Fibroblast of villous mesenchyme (primary cell): ENCODE measurements around the gene KLHL28. TPM values are rescaled to one million over a fixed set of nuclear protein-coding genes. Genes with fewer than 3 reads are reported as not detected.

Source experiments
- DNase-seq: peaks from one replicate; pipeline ENCODE4 v3.0.0-alpha.2; 2010; ENCODE audit warnings: low read depth
- H3K4me3 ChIP-seq: 2 replicates; pipeline ENCODE4 v1.5.1; 2011; ENCODE audit warnings: low read depth, mild to moderate bottlenecking, low read length
- total RNA-seq: library from RNA; depleted of rRNA; stranded (reverse); fragments of >200 nt; gene quantifications from 2 replicates; pipeline ENCODE4 v1.2.3, GENCODE V29; 2012
- TF ChIP-seq, protein P1 (sequence below): IDR thresholded peaks from 2 replicates; pipeline ENCODE4 v1.5.1; 2012; ENCODE audit warnings: low read depth, mild to moderate bottlenecking, low read length; ENCODE audit not compliant: insufficient read depth

The KLHL28 gene
- total RNA-seq, 1 donor, result 9.5 TPM

DNA sequence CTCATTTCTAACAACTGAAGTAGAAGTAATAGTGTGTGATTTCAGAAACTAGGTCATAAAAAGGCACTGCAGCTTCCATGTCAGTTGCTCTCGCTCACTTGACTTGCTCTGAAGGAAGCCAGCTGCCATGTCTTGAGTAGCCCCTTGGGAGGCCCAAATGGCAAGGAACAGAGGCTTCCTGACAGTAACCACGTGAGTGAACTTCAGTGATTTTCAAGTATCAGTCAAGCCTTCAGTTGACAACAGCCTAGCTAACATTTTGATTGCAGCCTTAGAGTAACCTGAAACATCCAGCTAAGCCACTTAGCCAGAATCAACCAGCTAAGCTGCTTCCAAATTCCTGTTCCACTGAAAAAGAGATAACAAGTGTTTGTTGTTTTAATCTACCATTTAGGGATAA is 26.9 kb upstream of the KLHL28 start:
- TF ChIP-seq, protein P1, sequence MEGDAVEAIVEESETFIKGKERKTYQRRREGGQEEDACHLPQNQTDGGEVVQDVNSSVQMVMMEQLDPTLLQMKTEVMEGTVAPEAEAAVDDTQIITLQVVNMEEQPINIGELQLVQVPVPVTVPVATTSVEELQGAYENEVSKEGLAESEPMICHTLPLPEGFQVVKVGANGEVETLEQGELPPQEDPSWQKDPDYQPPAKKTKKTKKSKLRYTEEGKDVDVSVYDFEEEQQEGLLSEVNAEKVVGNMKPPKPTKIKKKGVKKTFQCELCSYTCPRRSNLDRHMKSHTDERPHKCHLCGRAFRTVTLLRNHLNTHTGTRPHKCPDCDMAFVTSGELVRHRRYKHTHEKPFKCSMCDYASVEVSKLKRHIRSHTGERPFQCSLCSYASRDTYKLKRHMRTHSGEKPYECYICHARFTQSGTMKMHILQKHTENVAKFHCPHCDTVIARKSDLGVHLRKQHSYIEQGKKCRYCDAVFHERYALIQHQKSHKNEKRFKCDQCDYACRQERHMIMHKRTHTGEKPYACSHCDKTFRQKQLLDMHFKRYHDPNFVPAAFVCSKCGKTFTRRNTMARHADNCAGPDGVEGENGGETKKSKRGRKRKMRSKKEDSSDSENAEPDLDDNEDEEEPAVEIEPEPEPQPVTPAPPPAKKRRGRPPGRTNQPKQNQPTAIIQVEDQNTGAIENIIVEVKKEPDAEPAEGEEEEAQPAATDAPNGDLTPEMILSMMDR, result no peak
- no peak for DNase-seq
- no peak overlapping the region for H3K4me3 ChIP-seq

DNA sequence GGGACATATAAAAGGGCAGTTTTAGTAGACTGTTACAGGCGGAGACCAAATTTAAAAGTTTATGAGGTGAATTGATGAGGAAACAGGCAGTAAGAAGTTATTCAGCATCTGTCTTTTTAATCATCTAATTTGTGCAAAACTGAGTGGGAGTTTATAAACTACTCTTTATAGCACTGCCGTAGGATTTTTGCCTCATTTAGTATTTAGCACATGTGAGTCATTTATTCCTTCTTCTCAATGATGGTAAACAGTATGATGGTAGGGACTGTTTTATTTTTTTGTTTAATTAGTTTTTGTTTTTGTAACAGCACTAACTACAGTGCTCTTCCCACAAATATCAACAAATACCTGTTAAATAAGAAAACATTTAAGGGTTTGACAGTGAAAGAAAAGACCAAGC is 20.8 kb upstream of the KLHL28 start:
- DNase-seq, result peak; percentile 57
- TF ChIP-seq, protein P1, result no peak
- no peak overlapping the region for H3K4me3 ChIP-seq

GRCh38 chr14:44981198-44981597 is 19.5 kb upstream of the KLHL28 start:
- no peak overlapping the region for H3K4me3 ChIP-seq
- TF ChIP-seq, protein P1, result no peak
- DNase-seq, result no peak

DNA sequence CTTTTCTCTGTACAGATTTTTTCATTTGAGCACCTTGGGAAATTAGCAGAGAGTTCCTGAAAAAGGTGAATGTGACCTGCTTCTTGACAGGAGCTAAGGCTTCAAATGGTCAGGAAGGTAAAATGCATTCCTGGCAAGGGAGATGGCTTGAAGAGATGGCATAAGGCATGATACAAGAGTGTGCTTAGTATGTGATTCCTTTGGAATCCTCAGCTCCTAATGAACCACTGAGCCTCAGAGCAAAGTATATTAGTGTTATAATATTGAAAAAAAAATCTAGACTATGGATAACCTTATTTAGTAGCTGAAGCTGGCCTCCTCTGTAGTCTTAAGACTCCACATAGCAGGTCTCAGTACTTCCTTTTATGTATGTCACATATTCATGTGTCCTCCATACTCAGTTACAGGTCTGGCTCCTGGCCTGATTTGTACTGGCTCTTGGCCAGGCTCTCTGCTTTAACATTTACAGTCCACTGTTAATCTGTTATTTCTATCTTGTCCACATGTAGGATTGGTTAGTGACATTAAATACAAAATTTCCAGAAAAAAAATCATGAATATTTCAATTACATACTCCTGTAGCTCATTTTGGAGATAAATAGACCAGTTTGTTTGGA is 18.1 kb upstream of the KLHL28 start:
- H3K4me3 ChIP-seq, result no peak overlapping the region
- TF ChIP-seq, protein P1, result no peak
- no peak for DNase-seq

- H3K4me3 ChIP-seq, result no peak overlapping the region
- no peak for DNase-seq
- TF ChIP-seq, protein P1, result no peak
Observed at GRCh38 chr14:44979273-44979672, 17.5 kb upstream of the KLHL28 start.

DNA sequence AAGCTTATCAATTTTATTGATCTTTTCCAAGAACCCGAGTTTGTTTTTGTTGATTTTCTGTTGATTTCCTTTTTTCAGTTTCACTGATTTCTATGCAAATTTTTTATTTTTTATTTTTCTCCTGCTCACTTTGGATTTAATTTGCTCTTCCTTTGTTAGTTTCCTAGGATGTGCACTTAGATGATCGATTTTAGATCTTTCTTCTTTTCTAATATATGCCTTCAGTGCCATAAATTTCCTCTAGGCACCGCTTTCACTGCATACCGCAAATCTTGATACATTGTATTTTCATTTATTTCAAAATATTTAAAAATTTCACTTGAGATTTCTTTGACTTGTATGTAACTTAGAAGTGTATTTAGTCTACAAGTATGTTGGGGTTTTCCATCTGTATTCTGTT is 9.7 kb upstream of the KLHL28 start:
- DNase-seq, result no peak
- H3K4me3 ChIP-seq, result no peak overlapping the region
- TF ChIP-seq, protein P1, result no peak

DNA sequence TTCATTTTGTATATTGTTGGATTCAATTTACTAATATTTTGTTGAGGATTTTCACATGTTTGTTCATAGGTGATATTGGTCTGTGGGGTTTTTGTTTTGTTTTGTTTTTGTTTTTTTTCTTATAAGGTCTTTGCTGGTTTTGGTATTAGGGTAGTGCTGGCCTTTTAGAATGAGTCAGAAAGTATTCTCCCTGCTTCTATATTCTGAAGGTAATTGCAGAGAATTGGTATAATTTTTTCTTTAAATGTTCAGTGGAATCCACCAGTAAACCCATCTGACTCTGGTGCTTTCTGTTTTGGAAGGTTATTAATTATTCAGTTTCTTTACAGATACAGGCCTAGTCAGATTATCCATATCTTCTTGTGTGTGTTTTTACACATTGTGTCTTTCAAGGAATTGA is 9.2 kb upstream of the KLHL28 start:
- H3K4me3 ChIP-seq, result no peak overlapping the region
- DNase-seq, result no peak
- TF ChIP-seq, protein P1, result no peak
